Spleen (tissue), 11 donors: ENCODE results near the gene PLEKHA7. TPM values are rescaled to one million over a fixed set of nuclear protein-coding genes. Genes with fewer than 3 reads are reported as not detected.
"Not testable (repeated sequence)": the region's sequence is repeated elsewhere in the genome, so short reads cannot be mapped to it uniquely, and the experiment has no call there.

Experiments used
- DNase-seq: peaks from one replicate; pipeline ENCODE4 v3.0.0-alpha.2; 2020
- H3K27ac ChIP-seq, 8 donors: fragments of 200-600 bp; sonication (generic) in 7 of 8; 1 replicate in 4 of 8; 2 replicates in 4 of 8; pipeline versions ENCODE4 v1.5.0 to v1.8.0; 2016 to 2021; ENCODE audit warnings: inconsistent platforms in 4 of 8, mild to moderate bottlenecking in 4 of 8, moderate library complexity in 1 of 8
- H3K27me3 ChIP-seq, 7 donors: fragments of 200-600 bp; sonication (generic) in 6 of 7; replicated peaks in 1 of 7; 1 replicate in 4 of 7; 2 replicates in 3 of 7; pipeline versions ENCODE4 v1.5.0 to v1.8.0; 2016 to 2021; ENCODE audit warnings: inconsistent platforms in 3 of 7, mild to moderate bottlenecking in 1 of 7
- H3K36me3 ChIP-seq, 6 donors: fragments of 200-600 bp; sonication (generic) in 5 of 6; 1 replicate in 4 of 6; 2 replicates in 2 of 6; pipeline versions ENCODE4 v1.5.0 to v1.8.0; 2016 to 2021; ENCODE audit warnings: inconsistent platforms in 2 of 6
- H3K4me1 ChIP-seq, 6 donors: fragments of 200-600 bp; sonication (generic) in 5 of 6; 1 replicate in 3 of 6; 2 replicates in 3 of 6; pipeline versions ENCODE4 v1.5.0 to v1.8.0; 2016 to 2021; ENCODE audit warnings: inconsistent platforms in 3 of 6
- H3K4me3 ChIP-seq, 8 donors: fragments of 200-600 bp; sonication (generic) in 7 of 8; 1 replicate in 4 of 8; 2 replicates in 4 of 8; pipeline versions ENCODE4 v1.5.0 to v1.8.0; 2016 to 2021; ENCODE audit warnings: inconsistent platforms in 4 of 8, mild to moderate bottlenecking in 4 of 8, moderate library complexity in 2 of 8
- H3K9me3 ChIP-seq, 8 donors: fragments of 200-600 bp; sonication (generic) in 7 of 8; 1 replicate in 4 of 8; 2 replicates in 4 of 8; pipeline versions ENCODE4 v1.5.0 to v1.8.0; 2016 to 2021; ENCODE audit warnings: inconsistent platforms in 4 of 8
- POLR2A ChIP-seq, 3 donors: fragments of 450-650 bp; IDR thresholded peaks; one replicate each; pipeline ENCODE4 v1.5.1; 2017; ENCODE audit warnings: antibody characterized with exemption in 3 of 3, mild to moderate bottlenecking in 1 of 3
- POLR2AphosphoS5 ChIP-seq, 3 donors: sonication (generic); formaldehyde crosslinking; IDR thresholded peaks; one replicate each; pipeline ENCODE4 v1.5.1; 2017; ENCODE audit warnings: antibody characterized with exemption in 3 of 3
- WGBS, 5 donors: extraction: QIAGEN DNeasy Blood & Tissue Kit in 3 of 5; methylation state at CpG; one replicate each; pipeline versions ENCODE4 v1.1.5 to v1.1.7; 2013 to 2018; 5-methylcytosine and 5-hydroxymethylcytosine counted together
- intact Hi-C: fragments of 100-400 bp; cut with DNase I; formaldehyde crosslinking; loops from one replicate; pipeline ENCODE4 v1.15.0; 2023; ENCODE audit warnings: low total_unique reads
- polyA plus RNA-seq, 3 donors: library from polyadenylated mRNA; stranded (reverse); fragments of 200-250 nt; gene quantifications; one replicate each; pipeline ENCODE4 v1.2.1, GENCODE V29; 2013
- total RNA-seq, 7 donors: library from RNA; depleted of rRNA in 3 of 7; stranded (reverse); fragments of >200 nt in 3 of 7; fragmentation: NEBNext Ultra II Directional in 4 of 7; extraction: Animal tissue kit (Norgen Biotek cat#: 25700) in 4 of 7; gene quantifications; one replicate each; pipeline versions ENCODE4 v1.1.0 to v1.2.1, GENCODE V29; 2016 to 2021
- TF ChIP-seq, protein P1 (sequence below), 11 experiments: fragments of 200-600 bp in 7 of 11; fragments of 450-650 bp in 4 of 11; sonication (generic) in 4 of 11; IDR thresholded peaks in 8 of 11; conservative IDR thresholded peaks in 3 of 11; 1 replicate in 7 of 11; 2 replicates in 4 of 11; pipeline versions ENCODE4 v1.4.0 to v1.8.0; 2016 to 2021; ENCODE audit warnings: antibody characterized with exemption in 11 of 11, inconsistent platforms in 4 of 11, mild to moderate bottlenecking in 1 of 11
- donor health status: healthy with polysubstance abuse.
- donor health status: DM: no; HTN: no; CAD: no; lungs with moderate emphysema.
- donor health status: DM: no; HTN: no; CAD: no.
- donor health status: Bipolar disorder and iron deficiency.
- donor health status: healthy.
- donor health status: DM: no; HTN: no; CAD: no.
- donor health status: DM: yes; HTN: yes; CAD: no.

The PLEKHA7 gene
- total and polyA plus RNA-seq, 10 donors, result 1.8 to 12.8 (median 5.8) TPM

DNA sequence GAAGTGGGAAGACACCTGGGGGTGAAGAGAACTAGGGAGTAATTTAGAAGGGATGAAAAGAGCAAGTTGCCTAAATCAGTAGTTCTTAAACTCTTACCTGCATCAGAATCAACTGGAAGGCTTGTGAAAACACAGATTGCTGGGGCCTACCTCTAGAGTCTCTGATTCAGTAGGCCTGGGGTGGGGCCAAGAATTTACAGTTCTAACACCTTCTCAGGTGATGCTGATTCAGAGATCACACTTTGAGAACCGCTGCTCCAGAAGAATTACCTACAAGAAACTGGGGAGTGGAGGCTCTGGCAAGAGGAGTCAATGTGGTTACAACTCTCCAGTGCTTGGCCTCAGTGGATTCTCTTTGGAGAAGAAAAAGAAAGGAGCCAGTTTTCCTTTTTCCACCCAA, 147.1 kb downstream of the PLEKHA7 start:
- DNase-seq, result no peak
- no peak overlapping the region for H3K27ac ChIP-seq
- no peaks in the 10 kb centered on the region for H3K36me3 ChIP-seq
- TF ChIP-seq POLR2A (IDR thresholded peaks at IDR 0.05) (no peak), POLR2AphosphoS5 (IDR thresholded peaks at IDR 0.05) (no peak)
- TF ChIP-seq, protein P1, sequence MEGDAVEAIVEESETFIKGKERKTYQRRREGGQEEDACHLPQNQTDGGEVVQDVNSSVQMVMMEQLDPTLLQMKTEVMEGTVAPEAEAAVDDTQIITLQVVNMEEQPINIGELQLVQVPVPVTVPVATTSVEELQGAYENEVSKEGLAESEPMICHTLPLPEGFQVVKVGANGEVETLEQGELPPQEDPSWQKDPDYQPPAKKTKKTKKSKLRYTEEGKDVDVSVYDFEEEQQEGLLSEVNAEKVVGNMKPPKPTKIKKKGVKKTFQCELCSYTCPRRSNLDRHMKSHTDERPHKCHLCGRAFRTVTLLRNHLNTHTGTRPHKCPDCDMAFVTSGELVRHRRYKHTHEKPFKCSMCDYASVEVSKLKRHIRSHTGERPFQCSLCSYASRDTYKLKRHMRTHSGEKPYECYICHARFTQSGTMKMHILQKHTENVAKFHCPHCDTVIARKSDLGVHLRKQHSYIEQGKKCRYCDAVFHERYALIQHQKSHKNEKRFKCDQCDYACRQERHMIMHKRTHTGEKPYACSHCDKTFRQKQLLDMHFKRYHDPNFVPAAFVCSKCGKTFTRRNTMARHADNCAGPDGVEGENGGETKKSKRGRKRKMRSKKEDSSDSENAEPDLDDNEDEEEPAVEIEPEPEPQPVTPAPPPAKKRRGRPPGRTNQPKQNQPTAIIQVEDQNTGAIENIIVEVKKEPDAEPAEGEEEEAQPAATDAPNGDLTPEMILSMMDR (IDR thresholded peaks at IDR 0.05 in 8 of 11, conservative IDR thresholded peaks at IDR 0.05 in 3 of 11), result no peak
- no peaks in the 10 kb centered on the region for H3K4me1 ChIP-seq
- 73 to 97% (median 83%) methylated on average over 1 of the region's 1 CpG for WGBS, 5 donors
- no peak overlapping the region for H3K4me3 ChIP-seq
- intact Hi-C loops, result no loop called here
- no peaks in the 10 kb centered on the region for H3K27me3 ChIP-seq
- no peaks in the 10 kb centered on the region for H3K9me3 ChIP-seq

DNA sequence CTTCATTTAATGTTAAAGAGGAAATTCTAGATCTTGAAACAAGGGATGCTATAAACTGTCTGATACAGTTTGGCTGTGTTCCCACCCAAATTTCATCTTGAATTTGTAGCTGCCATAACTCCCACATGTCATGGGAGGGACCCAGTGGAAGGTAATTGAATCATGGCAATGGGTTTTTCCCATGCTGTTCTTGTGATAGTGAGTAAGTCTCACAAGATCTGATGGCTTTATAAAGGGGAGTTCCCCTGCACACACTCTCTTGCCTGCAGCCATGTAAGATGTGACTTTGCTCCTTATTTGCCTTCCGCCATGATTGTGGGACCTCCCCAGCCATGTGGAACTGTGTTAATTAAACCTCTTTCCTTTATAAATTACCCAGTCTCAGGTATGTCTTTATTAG, 149.8 kb downstream of the PLEKHA7 start:
- H3K4me3 ChIP-seq, H3K36me3 ChIP-seq, H3K9me3 ChIP-seq, H3K4me1 ChIP-seq, H3K27me3 ChIP-seq, intact Hi-C loops, DNase-seq, H3K27ac ChIP-seq: not testable (repeated sequence)
- WGBS, 5 donors, result 65 to 100% (median 81%) methylated on average over 1 of the region's 1 CpG

DNA sequence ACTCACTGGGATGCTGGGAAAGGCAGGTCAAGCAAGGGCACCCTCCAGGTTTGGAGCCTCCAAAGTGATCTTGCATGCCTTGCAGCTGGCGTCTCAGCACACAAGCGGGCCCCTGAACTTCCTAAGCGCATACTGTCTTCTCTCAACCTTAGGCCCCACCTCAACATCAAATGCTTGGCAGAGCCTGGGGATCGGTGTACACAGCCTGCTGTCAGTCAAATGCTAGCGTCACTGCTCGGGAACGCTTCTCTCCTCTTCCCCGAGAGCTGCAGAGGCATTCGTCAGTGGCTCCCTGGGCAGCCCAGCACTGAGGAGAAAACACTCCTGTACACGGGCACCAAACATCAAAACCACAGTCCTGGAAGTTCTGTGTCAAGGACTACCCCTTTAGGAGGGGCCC, 150.8 kb downstream of the PLEKHA7 start:
- H3K27me3 ChIP-seq, result no peaks in the 10 kb centered on the region
- H3K36me3 ChIP-seq, result no peaks in the 10 kb centered on the region
- WGBS, 5 donors, result 79 to 83% (median 80%) methylated on average over 10 of the region's 10 CpGs

DNA sequence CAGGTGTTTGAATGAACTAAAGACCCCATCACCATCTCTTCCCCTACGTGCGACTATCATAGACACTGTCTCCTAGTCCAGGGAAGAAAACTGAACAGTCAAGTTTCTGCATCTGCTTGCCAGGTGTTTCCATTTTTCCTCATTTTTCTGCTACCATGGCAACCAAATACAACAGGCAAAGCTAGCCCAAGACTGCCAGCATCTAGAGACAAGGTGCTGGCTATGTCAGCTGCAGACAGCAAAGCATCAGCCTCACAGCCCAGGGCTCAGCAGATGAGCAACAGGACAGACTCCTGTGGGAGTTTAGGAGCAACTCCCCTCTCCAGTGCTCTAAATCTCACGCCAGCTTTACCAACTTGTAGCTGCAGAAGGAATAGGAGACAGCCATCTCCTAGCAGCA, 151.5 kb downstream of the PLEKHA7 start:
- intact Hi-C loops, result no loop called here
- Histone ChIP-seq H3K4me3 (no peak overlapping the region), H3K4me1 (no peaks in the 10 kb centered on the region), H3K27me3 (no peaks in the 10 kb centered on the region), H3K9me3 (no peaks in the 10 kb centered on the region), H3K27ac (no peak overlapping the region), H3K36me3 (no peaks in the 10 kb centered on the region)
- 92 to 98% (median 96%) methylated on average over 3 of the region's 3 CpGs for WGBS, 5 donors
- TF ChIP-seq, protein P1 (IDR thresholded peaks at IDR 0.05 in 8 of 11, conservative IDR thresholded peaks at IDR 0.05 in 3 of 11), result no peak
- TF ChIP-seq POLR2AphosphoS5 (IDR thresholded peaks at IDR 0.05) (no peak), POLR2A (IDR thresholded peaks at IDR 0.05) (no peak)
- DNase-seq, result no peak

More for the DNA sequence above, 150.8 kb downstream of the PLEKHA7 start:
- DNase-seq, result no peak
- intact Hi-C loops, result no loop called here
- Histone ChIP-seq H3K4me1 (no peaks in the 10 kb centered on the region), H3K4me3 (no peak overlapping the region), H3K27ac (no peak overlapping the region), H3K9me3 (no peaks in the 10 kb centered on the region)
- TF ChIP-seq POLR2A (IDR thresholded peaks at IDR 0.05) (no peak), POLR2AphosphoS5 (IDR thresholded peaks at IDR 0.05) (no peak)
- TF ChIP-seq, protein P1 (IDR thresholded peaks at IDR 0.05 in 8 of 11, conservative IDR thresholded peaks at IDR 0.05 in 3 of 11), result no peak

DNA sequence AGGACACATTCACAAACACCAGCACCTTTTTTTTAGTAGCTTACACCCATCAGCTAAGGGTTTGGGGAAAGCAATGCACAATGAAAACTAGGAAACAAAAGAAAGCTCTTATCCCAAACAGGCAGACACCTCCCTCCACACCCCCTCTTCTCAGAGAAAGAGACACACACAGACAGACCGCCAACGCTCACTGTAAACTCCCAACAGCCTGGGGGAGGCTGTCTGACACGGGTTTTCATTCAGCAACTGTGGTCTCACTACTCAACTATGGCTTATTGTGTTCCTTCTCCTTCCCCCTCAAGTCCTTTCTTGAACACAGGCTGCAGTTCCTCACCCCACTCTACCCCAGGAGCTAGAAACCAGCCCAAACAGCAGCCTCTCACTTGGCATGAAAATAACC, 152.4 kb downstream of the PLEKHA7 start:
- TF ChIP-seq POLR2A (IDR thresholded peaks at IDR 0.05) (no peak), POLR2AphosphoS5 (IDR thresholded peaks at IDR 0.05) (no peak)
- TF ChIP-seq, protein P1 (IDR thresholded peaks at IDR 0.05 in 8 of 11, conservative IDR thresholded peaks at IDR 0.05 in 3 of 11), result no peak
- intact Hi-C loops, result no loop called here
- H3K27me3 ChIP-seq, result no peaks in the 10 kb centered on the region
- H3K27ac ChIP-seq, result no peak overlapping the region
- no peaks in the 10 kb centered on the region for H3K4me1 ChIP-seq
- no peak for DNase-seq
- no peaks in the 10 kb centered on the region for H3K36me3 ChIP-seq
- no peaks in the 10 kb centered on the region for H3K9me3 ChIP-seq
- H3K4me3 ChIP-seq, result no peak overlapping the region
- 68 to 86% (median 77%) methylated on average over 3 of the region's 3 CpGs for WGBS, 5 donors
